GM19468 (cell line): ENCODE results near the gene PRIM2.
"Not testable (repeated sequence)": the region's sequence is repeated elsewhere in the genome, so short reads cannot be mapped to it uniquely, and the experiment has no call there.

Source experiments
- ATAC-seq: cut with Tn5 transposase; IDR thresholded peaks from one replicate; pipeline ENCODE4 v1.9.1; 2021; ENCODE audit warnings: mild to moderate bottlenecking, moderate library complexity, moderate number of reproducible peaks; ENCODE audit not compliant: unreplicated experiment; ENCODE audit errors: extremely low read depth

Gene PRIM2

GRCh38 chr6:57307850-57308249 is 9.6 kb upstream of the PRIM2 start:
- ATAC-seq, result no peak

GRCh38 chr6:57308755-57309154 is 8.7 kb upstream of the PRIM2 start:
- ATAC-seq, result not testable (repeated sequence)

- ATAC-seq, result not testable (repeated sequence)
Observed at GRCh38 chr6:57310095-57310816, 7.2 kb upstream of the PRIM2 start.

GRCh38 chr6:57310817-57311157 is 6.6 kb upstream of the PRIM2 start:
- ATAC-seq, result no peak

- not testable (repeated sequence) for ATAC-seq
Observed at GRCh38 chr6:57311300-57312003, 6.0 kb upstream of the PRIM2 start.

GRCh38 chr6:57312004-57312345 is 5.5 kb upstream of the PRIM2 start:
- ATAC-seq, result no peak

GRCh38 chr6:57313009-57313408 is 4.4 kb upstream of the PRIM2 start:
- no peak for ATAC-seq

- ATAC-seq, result no peak
Observed at GRCh38 chr6:57313711-57314471, 3.5 kb upstream of the PRIM2 start.

GRCh38 chr6:57315111-57315510 is 2.3 kb upstream of the PRIM2 start:
- no peak for ATAC-seq

GRCh38 chr6:57315851-57316250 is 1.6 kb upstream of the PRIM2 start:
- no peak for ATAC-seq

- ATAC-seq, result peak; percentile 79
Observed at GRCh38 chr6:57316581-57317059, 810 bp upstream of the PRIM2 start.

GRCh38 chr6:57324538-57324937 is 7.1 kb downstream of the PRIM2 start:
- no peak for ATAC-seq

GRCh38 chr6:57327311-57327710 is 9.9 kb downstream of the PRIM2 start:
- no peak for ATAC-seq

- ATAC-seq, result no peak
Observed at GRCh38 chr6:57328074-57328473, 10.6 kb downstream of the PRIM2 start.

GRCh38 chr6:57329933-57330332 is 12.5 kb downstream of the PRIM2 start:
- no peak for ATAC-seq

- no peak for ATAC-seq
Observed at GRCh38 chr6:57342148-57342669, 24.8 kb downstream of the PRIM2 start.

- ATAC-seq, result not testable (repeated sequence)
Observed at GRCh38 chr6:57343342-57343741, 25.9 kb downstream of the PRIM2 start.

GRCh38 chr6:57346715-57347114 is 29.3 kb downstream of the PRIM2 start:
- ATAC-seq, result not testable (repeated sequence)

- ATAC-seq, result not testable (repeated sequence)
Observed at GRCh38 chr6:57347597-57347996, 30.2 kb downstream of the PRIM2 start.

GRCh38 chr6:57350443-57350842 is 33.0 kb downstream of the PRIM2 start:
- ATAC-seq, result peak; percentile 20

GRCh38 chr6:57352596-57352995 is 35.2 kb downstream of the PRIM2 start:
- not testable (repeated sequence) for ATAC-seq
